HG03103 (cell line): ENCODE measurements around the gene FRY.

Experiments
- ATAC-seq: cut with Tn5 transposase; IDR thresholded peaks from one replicate; pipeline ENCODE4 v1.9.1; 2021; ENCODE audit warnings: low read depth; ENCODE audit not compliant: unreplicated experiment

Gene FRY

GRCh38 chr13:32284927-32285632 lies 253.5 kb downstream of the FRY start:
- ATAC-seq: no peak

- ATAC-seq: no peak
Observed at GRCh38 chr13:32285633-32285965, 254.0 kb downstream of the FRY start.

- ATAC-seq: no peak
Observed at GRCh38 chr13:32297206-32297605, 265.6 kb downstream of the FRY start.

GRCh38 chr13:32298695-32299094 lies 267.1 kb downstream of the FRY start:
- no peak for ATAC-seq

- no peak for ATAC-seq
Observed at GRCh38 chr13:32299893-32300292, 268.3 kb downstream of the FRY start.

GRCh38 chr13:32300406-32300805 lies 268.8 kb downstream of the FRY start:
- ATAC-seq: no peak

GRCh38 chr13:32300920-32301319 lies 269.3 kb downstream of the FRY start:
- ATAC-seq: no peak

GRCh38 chr13:32302461-32302860 lies 270.9 kb downstream of the FRY start:
- no peak for ATAC-seq

- no peak for ATAC-seq
Observed at GRCh38 chr13:32305646-32306045, 274.1 kb downstream of the FRY start.

GRCh38 chr13:32309312-32310133 lies 277.9 kb downstream of the FRY start:
- ATAC-seq: no peak

GRCh38 chr13:32310134-32310706 lies 278.6 kb downstream of the FRY start:
- ATAC-seq: no peak

- ATAC-seq: no peak
Observed at GRCh38 chr13:32311188-32311897, 279.8 kb downstream of the FRY start.

GRCh38 chr13:32314271-32315237 lies 283.0 kb downstream of the FRY start:
- ATAC-seq: peak; percentile 14

GRCh38 chr13:32315238-32316027 lies 283.9 kb downstream of the FRY start, which contains the start of the genes BRCA2 and ZAR1L:
TSS of gene BRCA2 (plus strand) at chr13:32315508. CDS start at chr13:32316461, 953 bp downstream.
TSS of gene ZAR1L (minus strand) at chr13:32315363. CDS start at chr13:32311925, 3,438 bp downstream.
- peak; percentile 89 for ATAC-seq

- ATAC-seq: peak; percentile 47
Observed at GRCh38 chr13:32316028-32316339, 284.4 kb downstream of the FRY start.

- ATAC-seq: no peak
Observed at GRCh38 chr13:32316501-32316900, 284.9 kb downstream of the FRY start.

GRCh38 chr13:32317716-32318465 lies 286.3 kb downstream of the FRY start:
- ATAC-seq: no peak

- ATAC-seq: no peak
Observed at GRCh38 chr13:32320528-32320927, 289.0 kb downstream of the FRY start.
